GM21381 (cell line): ENCODE data around the gene TRPV6.

Experiments used
- ATAC-seq: cut with Tn5 transposase; IDR thresholded peaks from one replicate; pipeline ENCODE4 v1.9.1; 2021; ENCODE audit warnings: mild to moderate bottlenecking, moderate library complexity; ENCODE audit not compliant: unreplicated experiment

The TRPV6 gene

GRCh38 chr7:142886866-142887265 lies 1.3 kb upstream of the TRPV6 start:
- no peak for ATAC-seq

- no peak for ATAC-seq
Measured at GRCh38 chr7:142884286-142884640, 1.3 kb downstream of the TRPV6 start.

GRCh38 chr7:142883571-142884285 lies 1.8 kb downstream of the TRPV6 start:
- ATAC-seq = no peak

- ATAC-seq = no peak
Measured at GRCh38 chr7:142883145-142883544, 2.4 kb downstream of the TRPV6 start.

GRCh38 chr7:142882338-142882678 lies 3.2 kb downstream of the TRPV6 start:
- no peak for ATAC-seq

GRCh38 chr7:142881586-142882337 lies 3.8 kb downstream of the TRPV6 start:
- no peak for ATAC-seq

GRCh38 chr7:142880876-142881505 lies 4.6 kb downstream of the TRPV6 start:
- ATAC-seq = peak; percentile 76

GRCh38 chr7:142879060-142879459 lies 6.5 kb downstream of the TRPV6 start:
- no peak for ATAC-seq

GRCh38 chr7:142878315-142878714 lies 7.2 kb downstream of the TRPV6 start:
- ATAC-seq = no peak

- ATAC-seq = no peak
Measured at GRCh38 chr7:142876991-142877910, 8.3 kb downstream of the TRPV6 start.

GRCh38 chr7:142876236-142876960 lies 9.1 kb downstream of the TRPV6 start:
- ATAC-seq = no peak

GRCh38 chr7:142875456-142875855 lies 10.1 kb downstream of the TRPV6 start:
- ATAC-seq = no peak

- no peak for ATAC-seq
Measured at GRCh38 chr7:142874837-142875236, 10.7 kb downstream of the TRPV6 start.

GRCh38 chr7:142874409-142874808 lies 11.1 kb downstream of the TRPV6 start:
- no peak for ATAC-seq

GRCh38 chr7:142873871-142874270 lies 11.7 kb downstream of the TRPV6 start:
- no peak for ATAC-seq

GRCh38 chr7:142873281-142873784 lies 12.2 kb downstream of the TRPV6 start:
- ATAC-seq = no peak

- ATAC-seq = no peak
Measured at GRCh38 chr7:142872106-142872675, 13.4 kb downstream of the TRPV6 start.

GRCh38 chr7:142871260-142872105 lies 14.1 kb downstream of the TRPV6 start:
- ATAC-seq = no peak
